G401 (cell line): ENCODE measurements around the gene PDLIM7. TPM values are rescaled to one million over a fixed set of nuclear protein-coding genes. Genes with fewer than 3 reads are reported as not detected.
A peak's percentile ranks its signal among the peaks of the same experiment; 100 is the strongest.

Source experiments
- DNase-seq: peaks from one replicate; pipeline ENCODE4 v3.0.0-alpha.2; 2015; ENCODE audit warnings: low spot score
- in situ Hi-C: cut with HindIII; loops from 2 replicates; pipeline ENCODE4 v1.10.0; 2016; ENCODE audit warnings: low sequenced_read_pairs, mixed read lengths
- total RNA-seq: library from RNA; depleted of rRNA; stranded (reverse); fragments of >200 nt; shearing (Covaris generic); gene quantifications from 2 replicates; pipeline ENCODE4 v1.2.3, GENCODE V29; 2014

Gene PDLIM7
- total RNA-seq, 1 experiment from 2014 or later, result 297 TPM

GRCh38 chr5:177526791-177527190 lies 29.4 kb upstream of the PDLIM7 start:
- DNase-seq, result no peak
- in situ Hi-C loops, result no loop called here

- in situ Hi-C loops, result no loop called here
Measured at GRCh38 chr5:177526191-177526590, 28.8 kb upstream of the PDLIM7 start.

GRCh38 chr5:177524941-177525655 lies 27.7 kb upstream of the PDLIM7 start:
- no peak for DNase-seq
- in situ Hi-C loops, result no loop called here

More at GRCh38 chr5:177526191-177526590, 28.8 kb upstream of the PDLIM7 start:
- DNase-seq, result no peak

- no peak for DNase-seq
Measured at GRCh38 chr5:177524539-177524900, 27.1 kb upstream of the PDLIM7 start.

GRCh38 chr5:177523711-177524538 lies 26.5 kb upstream of the PDLIM7 start:
- no peak for DNase-seq
- in situ Hi-C loops, result no loop called here

More at GRCh38 chr5:177524539-177524900, 27.1 kb upstream of the PDLIM7 start:
- in situ Hi-C loops, result no loop called here

GRCh38 chr5:177520916-177521513 lies 23.6 kb upstream of the PDLIM7 start:
- DNase-seq, result no peak
- in situ Hi-C loops, result no loop called here

GRCh38 chr5:177520271-177520670 lies 22.9 kb upstream of the PDLIM7 start:
- no peak for DNase-seq
- in situ Hi-C loops, result no loop called here

GRCh38 chr5:177519463-177520235 lies 22.2 kb upstream of the PDLIM7 start:
- DNase-seq, result no peak
- in situ Hi-C loops, result no loop called here

GRCh38 chr5:177516601-177517568 lies 19.5 kb upstream of the PDLIM7 start, which contains the start of gene DDX41:
Gene DDX41, minus strand, starts transcription at chr5:177516961. Its CDS starts 16 bp downstream, at chr5:177516945.
- DNase-seq, result peak; percentile 98
- in situ Hi-C loops, result no loop called here

- in situ Hi-C loops, result no loop called here
- no peak for DNase-seq
Measured at GRCh38 chr5:177515580-177515979, 18.2 kb upstream of the PDLIM7 start.

- DNase-seq, result no peak
- in situ Hi-C loops, result no loop called here
Measured at GRCh38 chr5:177514541-177514940, 17.1 kb upstream of the PDLIM7 start.

GRCh38 chr5:177513500-177513899 lies 16.1 kb upstream of the PDLIM7 start:
- in situ Hi-C loops, result no loop called here
- DNase-seq, result no peak

- in situ Hi-C loops, result no loop called here
- no peak for DNase-seq
Measured at GRCh38 chr5:177512736-177513380, 15.5 kb upstream of the PDLIM7 start.

GRCh38 chr5:177511796-177512675 lies 14.6 kb upstream of the PDLIM7 start:
- in situ Hi-C loops, result no loop called here
- no peak for DNase-seq

- in situ Hi-C loops, result no loop called here
- DNase-seq, result no peak
Measured at GRCh38 chr5:177511181-177511580, 13.8 kb upstream of the PDLIM7 start.

GRCh38 chr5:177510567-177511053 lies 13.2 kb upstream of the PDLIM7 start:
- in situ Hi-C loops, result no loop called here
- DNase-seq, result no peak
